Skin of body (tissue), 2 donors: Measurements from ENCODE around the gene GMPR. TPM values are rescaled to one million over a fixed set of nuclear protein-coding genes. Genes with fewer than 3 reads are reported as not detected.
A peak's percentile ranks its signal among the peaks of the same experiment; 100 is the strongest.

Experiments
- DNase-seq: peaks from one replicate; lab custom pipeline; 2025; lab: John Stamatoyannopoulos, UW
- total RNA-seq: library from RNA; depleted of rRNA; stranded (reverse); fragments of >200 nt; gene quantifications from one replicate; pipeline ENCODE4 v1.2.3, GENCODE V29; 2014

Gene GMPR
- total RNA-seq, 1 donor from 2014 or later, result 12.8 TPM

DNA sequence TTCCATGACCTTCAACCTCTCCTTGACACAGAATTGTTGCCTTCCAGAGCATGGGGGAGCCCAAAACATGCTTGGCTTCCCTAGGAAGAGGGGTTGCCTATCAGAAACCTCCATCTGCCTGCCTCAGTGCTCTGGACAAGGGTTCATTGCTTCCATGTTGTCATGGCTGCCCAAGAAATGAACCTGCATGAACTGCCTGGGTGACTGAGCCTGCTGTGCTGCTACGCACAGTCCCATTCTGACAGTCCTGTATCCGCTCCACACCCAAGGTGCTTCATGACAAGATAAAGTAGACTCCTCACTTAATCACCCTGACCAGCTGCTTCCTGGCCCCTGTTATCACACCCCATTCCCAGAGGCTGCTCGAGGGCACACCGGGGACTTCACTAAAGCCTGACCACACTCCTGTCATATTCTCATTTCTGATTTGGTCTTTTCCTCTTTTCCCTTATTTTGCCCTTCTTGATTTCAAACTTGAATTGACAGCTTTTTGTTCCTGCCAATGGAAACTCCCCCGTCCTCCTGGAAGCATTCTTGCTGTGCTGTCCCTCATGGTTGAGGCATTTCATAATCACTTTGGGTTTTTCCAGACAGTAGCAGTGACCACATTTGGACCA is 31.9 kb downstream of the GMPR start:
- no peak for DNase-seq

DNA sequence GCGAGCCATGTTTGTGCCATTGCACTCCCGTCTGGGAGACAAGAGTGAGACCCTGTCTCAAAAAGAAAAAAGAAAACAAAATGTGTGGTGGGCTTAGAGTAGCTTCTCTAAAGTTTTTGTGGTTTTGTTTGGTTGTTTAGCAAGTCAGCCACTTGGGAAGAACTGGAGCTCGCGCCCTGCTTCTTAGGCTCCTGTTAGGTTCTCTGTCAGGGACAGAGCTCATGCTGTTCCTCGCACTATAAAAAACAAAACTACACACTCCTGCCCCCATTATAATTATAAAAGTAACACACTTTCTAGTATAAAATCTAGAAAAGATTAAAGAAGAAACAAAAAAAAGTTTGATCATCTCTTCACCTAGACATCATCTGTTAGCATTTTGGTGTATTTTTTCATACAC is 33.0 kb downstream of the GMPR start:
- no peak for DNase-seq

DNA sequence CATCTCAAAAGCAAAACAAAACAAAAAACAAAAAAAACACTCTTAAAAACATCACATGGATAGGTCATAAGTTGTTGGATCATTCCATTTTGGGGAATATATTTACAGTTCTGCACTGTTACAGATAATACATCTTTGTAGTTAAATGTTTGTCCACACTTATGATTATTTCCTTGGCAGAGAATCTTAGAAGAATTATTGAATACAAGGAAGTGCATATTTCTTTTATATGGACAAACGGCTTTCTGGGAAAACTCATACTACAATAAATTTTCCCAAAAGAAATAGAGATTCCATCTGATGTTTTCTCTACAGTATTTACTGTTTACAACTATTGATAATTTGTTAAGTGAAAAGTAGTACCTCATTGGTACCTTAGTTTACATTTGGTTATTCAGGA is 33.8 kb downstream of the GMPR start:
- DNase-seq, result no peak

DNA sequence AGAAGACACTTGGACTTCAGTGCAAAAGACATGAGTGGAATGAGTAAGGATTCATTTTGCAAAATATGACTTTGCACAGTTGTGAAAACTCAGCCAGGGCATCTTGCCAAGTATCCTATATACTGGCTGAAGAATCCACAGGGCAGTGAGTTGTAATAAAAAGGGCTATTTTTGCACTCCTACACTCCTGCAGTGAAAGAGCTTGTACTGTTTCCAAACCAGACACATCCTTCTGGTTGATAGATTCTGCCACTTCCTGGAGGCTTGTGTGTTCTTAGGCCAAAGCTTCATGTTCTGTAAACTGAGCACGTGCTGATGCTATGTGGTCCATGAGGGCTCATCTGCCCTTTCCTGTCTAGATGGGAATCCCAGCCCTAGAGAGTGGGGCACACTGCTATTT is 34.9 kb downstream of the GMPR start:
- peak; percentile 24 for DNase-seq

DNA sequence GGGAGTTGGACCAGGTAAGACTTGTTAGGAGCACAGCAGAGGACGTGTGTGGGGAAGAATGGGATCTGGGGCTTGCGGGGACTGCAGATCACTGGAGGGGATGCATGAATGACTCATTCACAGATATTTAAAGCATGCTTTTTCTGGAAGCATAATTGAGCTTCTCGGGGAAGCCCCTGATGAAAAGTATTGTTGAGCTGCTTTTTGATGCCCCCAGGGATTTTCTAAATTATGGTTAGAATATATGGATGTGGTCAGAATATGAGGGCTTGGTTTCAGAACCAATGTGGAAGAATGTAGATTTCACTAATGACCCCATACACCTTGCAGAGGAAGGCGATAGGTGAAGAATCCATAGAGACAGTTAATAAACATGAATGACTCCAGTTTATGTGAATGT is 36.1 kb downstream of the GMPR start:
- DNase-seq, result no peak

DNA sequence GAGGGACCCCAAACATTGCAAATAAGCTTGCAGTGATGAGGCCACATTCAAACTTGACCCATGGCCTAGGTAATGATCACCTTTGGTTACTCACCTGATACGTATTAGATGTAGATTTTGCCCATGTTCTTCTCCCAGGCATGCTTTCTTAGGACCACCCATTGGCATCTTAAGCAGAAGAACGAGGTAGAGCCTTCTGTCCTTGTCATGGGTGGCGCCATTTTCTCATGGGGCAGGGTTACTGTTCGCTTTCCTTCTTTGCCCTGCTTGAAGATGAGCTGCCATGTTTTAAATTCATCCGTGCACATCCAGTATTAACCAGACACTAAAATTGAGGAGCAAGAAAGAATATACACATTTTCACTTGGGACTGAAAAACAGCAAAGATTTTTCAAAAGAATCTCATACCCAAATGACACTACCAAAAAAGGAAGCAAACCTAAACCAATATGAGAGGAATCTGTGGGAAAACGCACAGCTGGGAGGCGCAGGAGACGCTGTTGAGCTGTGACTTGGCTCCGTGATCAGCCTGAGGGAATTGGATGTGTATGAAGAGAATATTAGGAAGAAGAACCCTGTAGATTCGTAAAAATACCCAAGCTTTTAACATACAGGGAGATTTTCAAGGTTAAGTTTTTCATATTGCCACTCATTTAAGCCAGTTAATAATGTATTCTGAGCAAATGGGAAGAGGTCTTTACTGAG is 36.6 kb downstream of the GMPR start:
- DNase-seq, result no peak

DNA sequence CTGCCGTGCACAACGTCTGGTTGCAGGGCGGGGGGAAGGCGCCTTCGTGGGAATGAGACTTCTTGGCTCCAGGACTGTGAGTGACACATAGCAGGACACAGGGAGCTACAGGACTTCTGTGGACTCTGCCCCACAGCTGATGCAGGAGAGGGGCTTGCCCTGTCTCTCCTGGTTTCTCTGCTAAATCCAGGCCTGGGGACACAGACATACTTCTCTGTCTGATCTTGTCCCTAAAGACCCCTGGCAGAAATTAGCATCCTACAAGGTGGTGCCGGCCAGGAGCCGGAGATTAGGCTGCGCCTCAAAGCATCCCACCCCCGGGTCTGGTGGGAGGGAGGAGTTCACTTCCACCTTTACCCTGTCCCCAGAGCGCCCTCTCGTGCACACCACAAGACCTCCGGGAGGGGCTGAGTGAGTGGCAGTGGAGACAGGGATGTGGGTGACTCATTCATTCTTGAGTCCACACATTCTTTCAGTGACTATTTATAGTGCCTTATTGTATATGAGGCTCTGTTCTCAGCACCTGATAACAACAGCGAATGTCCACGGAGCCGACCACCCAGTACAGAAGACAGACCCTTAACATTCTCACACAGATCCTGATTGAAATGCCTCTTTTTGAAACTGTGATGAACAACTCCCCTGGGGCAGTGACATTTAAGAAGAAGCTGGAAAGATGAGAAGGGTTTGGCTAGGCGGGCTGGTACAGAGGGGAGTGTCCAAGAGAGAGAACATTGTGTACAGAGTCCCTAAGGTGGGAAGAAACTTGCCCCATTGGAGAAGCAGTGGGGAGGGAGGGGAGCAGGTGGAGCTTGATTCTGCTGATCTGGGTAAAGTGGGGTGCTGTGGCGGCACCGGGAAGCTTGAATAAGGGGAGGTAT is 39.0 kb downstream of the GMPR start:
- DNase-seq, result peak; percentile 37

DNA sequence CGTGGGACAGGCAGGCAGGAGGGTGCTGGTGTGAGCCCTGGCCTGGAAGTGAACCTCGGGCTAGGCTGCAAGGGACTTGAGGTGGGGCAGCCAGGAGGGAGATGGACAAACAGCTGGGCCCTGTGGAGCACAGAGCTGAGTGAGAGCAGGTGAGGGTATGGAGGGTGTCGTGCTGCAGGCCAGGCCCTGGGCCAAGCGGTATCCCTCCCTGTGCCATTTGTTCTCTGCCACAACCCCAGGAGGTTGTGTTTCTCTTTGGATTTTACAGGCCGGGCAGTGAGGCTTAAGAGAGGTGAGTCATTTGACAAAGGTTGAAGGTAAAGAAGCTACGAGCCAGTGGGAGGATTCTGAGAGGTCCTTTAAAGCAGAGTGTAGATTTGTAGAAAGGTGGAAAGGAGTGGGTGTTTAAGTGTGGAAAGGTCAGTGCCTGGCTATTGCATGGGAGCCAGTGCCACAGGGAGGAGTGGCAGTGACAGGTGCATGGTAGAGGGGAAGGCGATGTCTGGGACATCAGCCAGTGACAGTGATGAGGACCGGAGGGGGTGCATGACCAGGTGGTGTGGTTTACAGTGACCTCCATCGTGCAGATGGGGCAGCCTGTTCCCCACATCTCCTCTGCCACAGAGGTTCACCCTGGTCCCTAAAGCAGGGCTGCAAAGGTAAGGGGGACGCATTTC is 39.8 kb downstream of the GMPR start:
- DNase-seq, result no peak

DNA sequence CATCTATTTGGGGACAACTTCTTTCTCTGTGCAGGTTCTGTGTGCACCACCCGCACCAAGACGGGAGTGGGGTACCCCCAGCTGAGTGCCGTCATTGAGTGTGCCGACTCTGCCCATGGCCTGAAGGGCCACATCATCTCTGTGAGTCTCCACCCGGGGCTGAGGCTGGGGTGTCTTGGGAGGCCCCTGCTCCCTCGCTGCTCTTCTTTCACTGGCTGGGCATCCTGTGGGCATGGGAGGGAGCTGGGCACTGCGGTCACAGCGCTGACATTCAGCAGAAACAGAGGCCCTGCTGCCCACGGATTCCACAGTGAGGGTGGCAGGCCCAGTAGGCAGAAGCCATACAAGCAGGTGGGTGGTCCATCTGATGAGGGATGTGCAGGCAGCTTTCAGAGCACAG is 40.4 kb downstream of the GMPR start:
- DNase-seq, result no peak

DNA sequence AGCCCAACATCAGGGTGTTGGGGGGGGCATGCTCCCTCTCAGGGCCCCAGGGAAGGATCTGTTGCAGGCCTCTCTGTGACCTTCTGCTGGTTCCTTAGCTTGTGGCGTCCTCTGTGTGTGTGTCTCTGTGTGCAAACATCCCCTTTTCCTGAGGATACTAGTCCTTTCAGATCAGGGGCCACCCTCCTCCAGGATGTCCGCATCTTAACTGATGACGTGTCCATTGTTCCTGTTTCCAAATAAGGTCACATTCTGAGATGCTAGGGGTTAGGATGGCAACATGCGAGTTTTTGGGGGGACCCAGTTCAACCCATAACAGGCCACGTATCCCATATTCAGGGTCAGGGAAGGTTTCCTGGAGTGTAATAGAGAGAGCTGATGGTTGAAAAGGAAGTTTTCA is 40.9 kb downstream of the GMPR start:
- no peak for DNase-seq

DNA sequence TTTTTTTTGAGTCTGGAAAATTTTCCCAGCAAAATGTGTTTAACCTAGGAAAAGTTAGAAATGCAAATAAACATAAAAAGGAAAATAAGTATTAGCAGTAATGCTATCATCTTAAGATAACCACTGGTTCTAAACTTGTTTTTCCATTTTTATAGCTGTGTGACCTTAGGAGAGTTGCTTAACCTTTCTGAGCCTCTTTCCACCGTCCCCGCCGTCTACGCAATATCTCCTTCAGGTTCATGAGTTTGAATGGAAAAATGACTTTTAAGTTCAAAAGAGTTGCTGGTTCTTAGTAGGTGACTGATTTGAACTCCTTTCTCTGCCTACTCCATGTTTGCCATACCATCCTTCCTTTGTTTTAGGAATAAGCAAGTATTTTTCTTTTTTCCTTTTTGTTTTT is 44.0 kb downstream of the GMPR start:
- DNase-seq, result no peak

DNA sequence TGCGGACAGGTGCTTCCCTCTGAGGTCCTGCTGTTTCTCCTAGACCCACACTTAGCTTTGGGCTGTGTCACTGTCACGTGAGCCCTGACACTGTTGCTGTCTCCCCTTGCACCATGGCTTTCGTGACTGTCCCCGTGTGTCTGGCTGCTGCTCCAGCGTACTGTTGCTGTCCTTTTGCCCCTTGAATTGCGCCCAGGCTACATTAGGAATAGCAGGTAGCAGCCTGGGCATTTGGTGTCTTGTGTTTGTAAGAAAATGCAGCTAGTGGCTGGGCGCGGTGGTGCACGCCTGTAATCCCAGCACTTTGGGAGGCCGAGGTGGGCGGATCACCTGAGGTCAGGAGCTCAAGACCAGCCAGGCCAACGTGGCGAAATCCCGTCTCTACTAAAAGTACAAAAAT is 46.1 kb downstream of the GMPR start:
- DNase-seq, result no peak

DNA sequence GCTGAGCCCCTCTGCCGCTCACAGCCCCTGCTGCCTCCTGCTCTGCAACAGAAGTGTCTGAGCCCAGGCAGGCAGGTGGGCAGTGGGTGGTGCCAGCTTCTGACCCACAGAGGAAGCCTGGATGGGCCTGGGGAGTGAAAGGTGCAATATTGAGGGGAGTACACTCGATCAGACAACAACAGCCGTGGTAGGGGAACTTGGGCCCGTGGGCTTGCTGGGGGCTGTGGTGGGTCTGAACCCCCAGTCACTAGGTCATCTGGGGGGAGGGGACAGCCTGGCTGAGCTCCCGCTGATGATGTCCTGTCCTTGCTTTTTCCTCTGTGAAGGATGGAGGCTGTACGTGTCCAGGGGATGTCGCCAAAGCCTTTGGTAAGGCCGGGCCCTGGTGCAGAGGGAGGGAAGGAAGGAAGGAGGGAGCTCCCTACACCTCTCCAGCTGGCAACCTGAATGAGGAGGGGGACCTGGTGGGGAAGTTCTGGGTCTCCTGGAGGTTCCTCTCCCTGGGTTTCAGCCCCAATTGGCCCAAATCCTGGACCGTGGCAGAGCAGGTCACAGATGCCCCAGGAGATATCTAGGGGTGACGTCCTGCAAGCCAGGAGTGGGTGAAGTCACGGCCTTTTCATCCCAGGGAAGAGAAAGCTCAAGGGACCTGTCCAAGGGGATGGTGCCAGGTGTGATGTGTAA is 47.2 kb downstream of the GMPR start:
- no peak for DNase-seq

DNA sequence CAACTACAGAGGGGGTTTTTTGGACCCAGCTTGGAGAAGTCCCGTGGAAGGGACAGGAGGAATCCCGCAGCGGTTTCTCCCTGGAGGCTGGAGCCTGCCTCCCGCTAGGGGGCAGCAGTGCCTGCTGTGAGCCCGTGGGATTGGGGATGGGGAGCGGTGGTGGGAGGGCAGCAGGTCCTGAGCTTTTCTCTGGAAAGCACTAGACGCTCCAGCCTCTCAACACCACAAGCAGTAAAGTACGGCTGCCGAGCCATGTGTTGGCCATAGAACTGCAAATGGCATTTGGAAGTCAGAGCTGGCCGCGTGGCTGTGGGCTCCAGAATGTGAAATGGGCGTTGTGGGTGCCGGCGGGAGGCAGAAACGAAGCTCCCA is 47.8 kb downstream of the GMPR start:
- DNase-seq, result no peak

DNA sequence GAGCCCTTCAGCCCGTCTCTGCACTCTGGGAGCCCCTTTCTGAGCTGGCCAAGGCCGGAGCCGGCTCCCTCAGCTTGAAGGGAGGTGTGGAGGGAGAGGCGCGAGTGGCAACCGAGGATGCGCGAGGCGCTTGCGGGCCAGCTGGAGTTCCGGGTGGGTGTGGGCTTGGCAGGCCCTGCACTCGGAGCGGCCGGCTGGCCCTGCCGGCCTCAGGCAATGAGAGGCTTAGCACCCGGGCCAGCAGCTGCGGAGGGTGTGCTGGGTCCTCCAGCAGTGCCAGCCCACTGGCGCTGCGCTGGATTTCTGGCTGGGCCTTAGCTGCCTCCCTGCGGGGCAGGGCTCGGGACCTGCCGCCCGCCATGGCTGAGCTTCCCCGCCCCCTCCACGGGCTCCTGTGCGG is 49.8 kb downstream of the GMPR start:
- no peak for DNase-seq

DNA sequence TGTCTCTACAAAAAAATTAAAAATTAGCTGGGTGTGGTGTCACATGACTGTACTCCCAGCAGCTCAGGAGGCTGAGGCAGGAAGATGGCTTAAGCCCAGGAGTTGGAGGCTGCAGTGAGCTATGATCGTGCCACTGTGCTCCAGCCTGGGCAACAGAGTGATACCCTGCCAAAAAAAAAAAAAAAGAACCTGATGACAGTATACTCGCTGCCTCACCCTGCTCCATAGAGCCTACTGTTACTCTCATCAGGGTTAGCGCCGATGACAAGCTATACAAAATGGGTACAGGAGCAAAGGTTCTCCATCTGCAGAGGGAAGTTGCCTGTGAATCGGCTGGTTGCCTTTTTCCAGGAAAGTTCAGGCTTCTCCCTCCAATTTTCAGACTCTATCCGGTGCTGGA is 53.4 kb downstream of the GMPR start:
- no peak for DNase-seq

DNA sequence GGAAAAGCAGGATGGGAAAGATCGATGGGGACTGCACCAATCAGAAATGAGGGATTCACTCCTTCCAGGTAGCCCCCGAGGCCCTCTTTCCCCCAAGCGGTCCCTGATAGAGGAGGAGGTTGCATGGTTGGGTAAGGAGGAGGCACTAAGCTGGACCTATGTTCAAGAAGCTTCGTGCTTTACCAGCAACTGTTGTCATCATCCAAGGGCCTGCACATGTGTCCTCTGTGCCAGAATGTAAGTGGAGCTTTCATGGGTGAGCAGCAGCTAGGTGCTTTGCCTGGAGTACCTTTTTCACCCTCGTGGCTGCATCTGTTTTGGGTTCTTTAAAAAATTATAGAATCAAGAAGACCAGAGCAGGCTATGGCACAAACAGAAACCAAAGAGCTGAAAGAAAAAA is 54.0 kb downstream of the GMPR start:
- DNase-seq, result no peak

DNA sequence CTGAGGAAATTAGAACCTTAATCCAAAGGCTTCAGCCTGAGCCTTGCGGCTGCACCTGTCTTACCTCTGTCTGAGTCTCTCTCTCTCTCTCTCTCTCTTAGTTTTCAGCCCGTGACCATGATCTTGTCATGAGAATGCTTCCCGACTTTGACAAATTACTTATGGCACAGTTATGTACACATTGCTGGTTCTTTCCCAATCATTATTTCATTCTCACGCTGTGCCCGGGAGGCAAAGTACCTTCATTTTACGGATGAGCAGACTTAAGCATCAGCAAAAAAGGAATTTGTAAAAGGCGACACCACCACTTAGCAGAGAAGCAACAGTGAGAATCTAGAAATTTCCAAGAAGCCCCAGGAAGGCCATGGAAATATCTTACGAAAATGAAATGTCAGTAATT is 54.6 kb downstream of the GMPR start:
- no peak for DNase-seq

DNA sequence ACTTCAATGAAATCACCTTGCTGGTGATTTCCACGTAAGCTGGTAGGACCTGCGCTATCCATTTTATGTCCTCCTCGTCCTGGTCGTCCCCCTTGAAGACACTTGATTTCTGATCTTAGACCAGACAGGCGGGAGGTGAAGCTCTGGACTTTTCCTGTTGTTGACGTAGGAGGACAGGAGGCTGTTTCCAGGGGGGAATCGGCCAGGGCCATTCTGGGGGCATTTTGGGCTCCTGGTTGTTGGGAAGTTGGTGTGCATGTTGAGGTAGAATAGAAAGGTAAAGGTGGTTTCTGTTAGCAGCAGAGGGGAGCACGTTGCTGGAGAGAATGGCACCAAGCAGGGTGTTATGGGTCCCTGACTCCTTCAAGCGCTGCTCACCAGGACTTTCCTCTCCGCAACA is 56.0 kb downstream of the GMPR start:
- DNase-seq, result no peak

DNA sequence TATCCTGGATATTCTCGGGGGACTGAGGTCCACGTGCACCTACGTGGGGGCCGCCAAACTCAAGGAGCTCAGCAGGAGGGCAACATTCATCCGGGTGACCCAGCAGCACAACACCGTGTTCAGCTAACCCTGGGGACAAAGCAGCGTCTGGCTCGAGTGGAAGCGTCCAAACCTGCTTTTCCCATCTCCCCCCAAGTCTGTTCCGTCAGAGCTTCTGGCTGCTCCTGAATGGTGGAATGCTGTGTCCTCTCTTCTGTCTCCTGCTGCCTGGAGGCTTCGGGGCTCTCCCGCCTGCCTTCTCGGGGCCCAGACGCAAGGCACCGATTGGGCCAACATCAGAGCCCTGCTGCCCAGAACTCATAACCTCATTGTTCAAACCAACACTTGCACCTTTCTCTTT is 56.7 kb downstream of the GMPR start:
- DNase-seq, result no peak

DNA sequence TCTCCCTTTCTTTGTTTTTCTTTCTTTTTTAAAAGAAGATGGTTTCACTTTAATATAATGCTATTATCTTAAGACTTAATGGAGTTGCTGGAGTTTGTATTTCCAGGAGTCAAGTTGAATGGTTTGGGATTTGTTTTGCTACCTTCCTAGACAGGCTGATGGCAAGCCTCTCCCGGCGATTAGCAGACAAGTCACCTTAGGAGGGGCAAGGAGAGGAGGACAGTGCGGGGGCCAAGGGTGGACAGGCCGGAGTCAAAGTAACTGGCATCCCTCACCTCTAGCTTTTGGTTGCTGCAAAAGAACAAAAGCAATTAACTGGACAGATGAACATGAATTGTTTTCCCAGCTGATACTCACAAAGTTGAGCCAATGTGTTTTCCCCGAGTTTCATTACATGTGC is 57.1 kb downstream of the GMPR start:
- DNase-seq, result no peak
